ENCODE measurements around the gene ADAM20.
"Not testable (repeated sequence)": the region's sequence is repeated elsewhere in the genome, so short reads cannot be mapped to it uniquely, and the experiment has no call there.

The ADAM20 gene

GRCh38 chr14:70534904-70535303, at the start of gene ADAM20:
Gene ADAM20 (minus strand): TSS chr14:70535004. CDS start chr14:70524757, 10,247 bp downstream.
- no peak for DNase-seq (ENCODE audit: low read depth, low spot score)

- DNase-seq (ENCODE audit: low read depth, low spot score): no peak
Observed at GRCh38 chr14:70576891-70577290, 42.1 kb upstream of the ADAM20 start.

DNA sequence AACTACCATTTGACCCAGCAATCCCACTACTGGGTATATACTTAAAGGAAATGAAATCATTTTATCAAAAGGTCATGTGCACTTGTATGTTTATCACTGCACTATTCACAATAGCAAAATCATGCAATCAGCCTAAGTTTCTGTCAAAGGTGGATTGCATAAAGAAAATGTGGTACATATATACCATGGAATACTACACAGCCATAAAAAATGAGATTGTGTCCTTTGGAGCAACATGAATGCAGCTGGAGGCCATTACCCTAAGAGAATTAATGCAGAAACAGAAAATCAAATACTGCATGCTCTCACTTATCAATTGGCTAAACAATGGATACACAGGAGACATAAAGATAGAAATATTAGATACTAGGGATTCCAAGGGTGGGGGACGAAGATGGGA, 38.2 kb upstream of the ADAM20 start:
- no peak for DNase-seq (ENCODE audit: low read depth, low spot score)

- DNase-seq (ENCODE audit: low read depth, low spot score): no peak
Observed at GRCh38 chr14:70571139-70571538, 36.3 kb upstream of the ADAM20 start.

- DNase-seq (ENCODE audit: low read depth, low spot score): no peak
Observed at GRCh38 chr14:70567791-70568190, 33.0 kb upstream of the ADAM20 start.

DNA sequence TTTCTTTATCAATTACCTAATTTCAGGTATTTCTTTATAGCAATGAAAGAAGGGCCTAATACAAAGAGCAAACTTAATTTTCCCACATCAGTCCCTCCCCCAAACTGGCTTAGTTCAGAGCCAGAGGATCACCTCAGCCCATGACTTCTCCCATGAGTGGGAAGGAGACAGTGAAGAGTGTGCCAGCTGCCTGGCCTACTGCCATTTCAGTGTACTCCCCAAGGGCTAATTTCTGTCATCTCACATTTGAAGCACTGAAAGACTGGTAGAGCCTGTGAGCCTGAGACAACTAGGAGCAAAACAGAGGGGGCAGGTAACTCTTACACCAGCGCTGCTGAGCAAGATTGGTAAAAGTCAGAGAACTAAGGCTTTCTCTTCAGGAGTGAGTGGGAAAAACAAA, 29.1 kb upstream of the ADAM20 start:
- DNase-seq (ENCODE audit: low read depth, low spot score): no peak

- DNase-seq (ENCODE audit: low read depth, low spot score): no peak
Observed at GRCh38 chr14:70563417-70563816, 28.6 kb upstream of the ADAM20 start.

GRCh38 chr14:70558356-70558755, 23.6 kb upstream of the ADAM20 start:
- DNase-seq (ENCODE audit: low read depth, low spot score): no peak

GRCh38 chr14:70555890-70556289, 21.1 kb upstream of the ADAM20 start:
- no peak for DNase-seq (ENCODE audit: low read depth, low spot score)

- no peak for DNase-seq (ENCODE audit: low read depth, low spot score)
Observed at GRCh38 chr14:70538087-70538486, 3.3 kb upstream of the ADAM20 start.

- DNase-seq (ENCODE audit: low read depth, low spot score): no peak
Observed at GRCh38 chr14:70536830-70537229, 2.0 kb upstream of the ADAM20 start.

DNA sequence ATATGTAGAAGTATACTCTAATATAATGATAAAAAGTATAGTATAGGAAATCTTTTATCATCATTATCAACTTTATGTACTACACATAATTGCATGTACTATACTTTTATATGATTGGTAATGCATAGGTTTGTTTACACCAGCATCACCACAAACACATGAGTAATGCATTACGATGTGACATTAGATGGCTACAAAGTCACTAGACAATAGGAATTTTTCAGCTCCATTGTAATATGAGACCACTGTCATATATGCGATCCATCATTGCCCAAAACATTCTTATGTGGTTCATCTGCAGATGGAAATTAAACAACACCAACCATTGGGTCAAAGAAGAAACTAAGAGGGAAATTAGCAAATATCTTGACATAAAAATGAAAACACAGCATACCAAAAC, 4.4 kb downstream of the ADAM20 start:
- no peak for DNase-seq (ENCODE audit: low read depth, low spot score)

GRCh38 chr14:70527501-70528105, 7.2 kb downstream of the ADAM20 start:
- DNase-seq (ENCODE audit: low read depth, low spot score): no peak

GRCh38 chr14:70525691-70526090, 9.1 kb downstream of the ADAM20 start:
- DNase-seq (ENCODE audit: low read depth, low spot score): no peak

- no peak for DNase-seq (ENCODE audit: low read depth, low spot score)
Observed at GRCh38 chr14:70515811-70516210, 19.0 kb downstream of the ADAM20 start.

DNA sequence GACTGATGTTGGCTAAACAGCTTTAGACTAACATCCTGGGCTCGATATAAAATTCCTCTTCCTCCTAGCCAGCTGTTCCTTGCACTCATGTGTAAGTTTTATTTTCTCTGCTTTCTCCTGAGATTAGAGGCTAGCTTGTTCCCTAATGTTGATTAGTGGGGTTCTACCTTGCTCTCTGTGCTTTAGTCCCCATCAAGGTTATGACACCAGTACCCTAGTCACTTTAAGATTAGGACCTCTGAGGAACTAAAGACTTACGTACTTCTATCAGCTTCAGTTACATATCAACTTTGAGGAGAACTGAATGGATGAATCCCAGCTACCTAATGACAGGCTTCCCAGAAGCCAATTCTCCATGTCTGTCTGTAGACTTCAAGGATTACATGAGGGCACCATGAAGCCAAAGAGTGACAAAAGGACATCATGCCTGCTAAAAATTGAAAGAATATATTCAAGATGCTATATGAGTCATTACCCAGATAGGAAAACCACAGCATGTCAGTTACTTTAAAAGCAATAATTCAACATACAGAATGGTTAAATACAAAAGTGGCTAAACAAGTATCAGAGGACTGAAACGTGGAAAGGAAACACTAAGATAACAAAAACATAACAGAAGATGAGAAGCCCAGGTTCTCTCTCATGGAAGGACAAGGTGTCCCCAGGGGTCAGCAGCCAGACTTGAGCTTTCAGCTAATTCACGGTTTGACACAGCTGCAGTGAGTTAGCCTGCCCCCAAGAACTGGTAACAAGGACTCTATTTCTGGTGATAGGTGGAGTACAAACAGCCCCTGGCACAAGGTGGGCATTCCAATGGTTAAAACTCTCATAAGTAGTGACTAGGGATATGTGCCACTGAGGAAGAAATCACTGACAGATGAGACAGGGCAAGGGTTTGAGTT, 20.4 kb downstream of the ADAM20 start:
- no peak for DNase-seq (ENCODE audit: low read depth, low spot score)

GRCh38 chr14:70498191-70498590, 36.6 kb downstream of the ADAM20 start:
- no peak for DNase-seq (ENCODE audit: low read depth, low spot score)

DNA sequence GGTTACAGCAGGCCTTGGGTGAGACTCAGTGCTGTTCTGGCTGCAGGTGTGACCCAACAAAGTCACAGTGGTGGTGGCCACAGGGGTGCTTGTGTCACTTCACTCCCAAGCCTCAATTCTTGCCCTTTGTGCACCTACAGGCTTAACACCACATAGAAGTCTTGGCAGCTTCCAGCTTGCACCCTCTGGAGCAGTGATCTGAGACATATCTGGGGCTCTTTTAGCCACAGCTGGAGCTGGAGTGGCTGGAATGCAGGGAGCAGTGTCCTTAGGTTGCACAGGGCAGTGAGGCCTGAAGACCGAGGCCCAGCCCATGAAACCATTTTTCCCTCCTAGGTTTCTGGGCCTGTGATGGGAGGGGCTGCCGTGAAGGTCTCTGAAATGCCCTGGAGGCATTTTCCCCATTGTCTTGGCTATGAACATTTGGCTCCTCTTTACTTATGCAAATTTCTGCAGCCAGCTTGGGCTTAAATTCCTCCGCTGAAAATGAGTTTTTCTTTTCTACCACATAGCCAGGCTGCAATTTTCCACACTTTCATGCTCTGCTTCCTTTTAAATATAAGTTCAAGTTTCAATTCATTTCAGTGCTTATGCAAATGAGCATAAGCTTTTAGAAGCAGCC, 45.1 kb downstream of the ADAM20 start:
- DNase-seq (ENCODE audit: low read depth, low spot score): no peak

DNA sequence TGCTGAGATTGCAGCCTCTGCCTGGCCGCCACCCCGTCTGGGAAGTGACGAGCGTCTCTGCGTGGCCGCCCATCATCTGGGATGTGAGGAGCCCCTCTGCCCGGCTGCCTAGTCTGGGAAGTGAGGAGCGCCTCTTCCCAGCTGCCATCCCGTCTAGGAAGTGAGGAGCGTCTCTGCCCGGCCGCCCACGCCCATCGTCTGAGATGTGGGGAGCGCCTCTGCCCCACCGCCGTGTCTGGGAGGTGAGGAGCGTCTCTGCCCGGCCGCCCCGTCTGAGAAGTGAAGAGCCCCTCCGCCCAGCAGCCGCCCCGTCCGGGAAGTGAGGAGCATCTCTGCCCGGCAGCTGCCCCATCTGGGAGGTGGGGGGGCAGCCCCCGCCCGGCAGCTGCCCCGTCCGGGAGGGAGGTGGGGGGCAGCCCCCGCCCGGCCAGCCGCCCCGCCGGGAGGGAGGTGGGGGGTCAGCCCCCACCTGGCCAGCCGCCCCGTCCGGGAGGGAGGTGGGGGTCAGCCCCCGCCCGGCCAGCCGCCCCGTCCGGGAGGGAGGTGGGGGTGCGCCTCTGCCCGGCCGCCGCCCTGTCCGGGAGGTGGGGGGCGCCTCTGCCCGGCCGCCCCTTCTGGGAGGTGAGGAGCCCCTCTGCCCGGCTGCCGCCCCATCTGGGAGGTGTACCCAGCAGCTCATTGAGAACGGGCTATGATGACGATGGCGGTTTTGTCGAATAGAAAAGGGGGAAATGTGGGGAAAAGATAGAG, 57.3 kb downstream of the ADAM20 start:
- not testable (repeated sequence) for DNase-seq (ENCODE audit: low read depth, low spot score)

GRCh38 chr14:70475459-70475858, 59.3 kb downstream of the ADAM20 start:
- DNase-seq (ENCODE audit: low read depth, low spot score): not testable (repeated sequence)

DNA sequence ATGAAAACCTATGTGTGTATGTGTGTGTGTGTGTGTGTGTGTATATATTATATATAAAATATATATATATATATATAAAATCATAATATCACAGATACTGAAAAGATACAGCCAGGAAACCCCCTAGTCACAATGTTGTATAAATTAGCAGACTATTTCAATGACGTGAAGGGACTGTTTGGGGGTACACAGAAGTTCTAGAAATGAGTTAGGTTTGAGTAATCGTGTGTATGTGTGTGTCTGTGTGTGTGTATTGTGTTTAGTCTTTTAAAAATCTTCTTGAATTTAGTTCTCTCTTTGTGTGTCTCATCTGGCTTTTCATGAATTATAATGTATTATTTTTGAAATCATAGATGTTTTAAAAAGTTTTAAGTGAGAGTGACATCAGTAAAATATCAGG, 61.0 kb downstream of the ADAM20 start:
- no peak for DNase-seq (ENCODE audit: low read depth, low spot score)

Measured in activated CD4-positive, CD25-positive, alpha-beta regulatory T cell treated with anti-CD3 and anti-CD28 coated beads, Interleukin-2, amount 50 U/mL, for 16 hours (primary cell).